ENCODE measurements around the gene RPH3AL. TPM values are rescaled to one million over a fixed set of nuclear protein-coding genes. Genes with fewer than 3 reads are reported as not detected.

RPH3AL gene
- total and polyA plus RNA-seq, 10 of the 15 experiments (the other 5 are each of a cell fraction or from before 2014, with no cell fraction given): 0.04 to 1.2 (median 0.47) TPM; not detected in 2

DNA sequence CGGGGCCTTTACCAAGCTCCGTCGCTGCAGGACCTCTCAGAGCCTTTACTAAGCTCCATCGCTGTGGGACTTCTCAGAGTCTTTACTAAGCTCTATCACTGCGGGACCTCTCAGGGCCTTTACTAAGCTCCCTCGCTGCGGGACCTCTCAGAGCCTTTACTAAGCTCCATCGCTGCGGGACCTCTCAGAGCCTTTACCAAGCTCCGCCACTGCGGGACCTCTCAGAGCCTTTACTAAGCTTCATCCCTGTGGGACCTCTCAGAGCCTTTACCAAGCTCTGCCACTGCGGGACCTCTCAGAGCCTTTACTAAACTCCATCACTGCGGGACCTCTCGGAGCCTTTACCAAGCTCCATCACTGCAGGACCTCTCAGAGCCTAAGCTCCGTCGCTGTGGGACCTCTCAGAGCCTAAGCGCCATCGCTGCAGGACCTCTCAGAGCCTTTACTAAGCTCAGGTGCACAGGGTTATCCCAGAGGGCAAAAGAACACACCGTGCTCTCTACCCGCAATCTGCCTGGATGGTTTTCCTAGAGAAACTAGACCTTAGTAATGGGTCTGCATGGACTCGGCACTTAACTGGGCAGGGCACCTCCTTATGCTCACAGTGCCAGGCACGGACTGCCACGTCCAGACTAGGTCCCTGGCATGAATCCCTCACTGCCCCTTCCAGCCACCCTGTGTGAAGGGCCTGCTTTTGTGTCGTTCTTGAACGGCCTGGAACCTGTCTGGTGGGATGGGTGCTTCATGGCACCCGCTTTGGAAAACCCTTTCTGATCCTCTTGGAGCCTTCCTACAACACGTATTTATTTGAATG is 101.9 kb downstream of the RPH3AL start:
- BruUV-seq (replicated peaks): no TSS peak
- no peak for ATAC-seq
- no peak for TF ChIP-seq CBFB (IDR thresholded peaks at IDR 0.05; ENCODE audit: low read depth)
- TF ChIP-seq SP1 (IDR thresholded peaks at IDR 0.05; ENCODE audit: low read depth, low read length): no peak
- TF ChIP-seq FOXM1 (IDR thresholded peaks at IDR 0.05; ENCODE audit: low read depth, low read length): no peak
- TF ChIP-seq CREB1 (IDR thresholded peaks at IDR 0.05; ENCODE audit: low read depth): no peak
- no peak for TF ChIP-seq EED (IDR thresholded peaks at IDR 0.05; ENCODE audit: low read depth)
- no peak for TF ChIP-seq GABPA (IDR thresholded peaks at IDR 0.05; ENCODE audit: low read depth)
- TF ChIP-seq SPI1 (IDR thresholded peaks at IDR 0.05; ENCODE audit: borderline replicate concordance, insufficient read depth, low read depth, low read length): no peak
- TF ChIP-seq, protein P1, sequence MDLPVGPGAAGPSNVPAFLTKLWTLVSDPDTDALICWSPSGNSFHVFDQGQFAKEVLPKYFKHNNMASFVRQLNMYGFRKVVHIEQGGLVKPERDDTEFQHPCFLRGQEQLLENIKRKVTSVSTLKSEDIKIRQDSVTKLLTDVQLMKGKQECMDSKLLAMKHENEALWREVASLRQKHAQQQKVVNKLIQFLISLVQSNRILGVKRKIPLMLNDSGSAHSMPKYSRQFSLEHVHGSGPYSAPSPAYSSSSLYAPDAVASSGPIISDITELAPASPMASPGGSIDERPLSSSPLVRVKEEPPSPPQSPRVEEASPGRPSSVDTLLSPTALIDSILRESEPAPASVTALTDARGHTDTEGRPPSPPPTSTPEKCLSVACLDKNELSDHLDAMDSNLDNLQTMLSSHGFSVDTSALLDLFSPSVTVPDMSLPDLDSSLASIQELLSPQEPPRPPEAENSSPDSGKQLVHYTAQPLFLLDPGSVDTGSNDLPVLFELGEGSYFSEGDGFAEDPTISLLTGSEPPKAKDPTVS (IDR thresholded peaks at IDR 0.05; ENCODE audit: low read depth, low read length): no peak
- no peak for TF ChIP-seq HCFC1 (IDR thresholded peaks at IDR 0.05; ENCODE audit: low read length)
- TF ChIP-seq RBBP5 (conservative IDR thresholded peaks at IDR 0.05): no peak
- Histone ChIP-seq H3K27me3 (replicated peaks in 1 of 2; ENCODE audit: control insufficient read depth in 2 of 2, insufficient read depth in 2 of 2, low read length in 1 of 2) (no peaks in the 10 kb centered on the region), H3K4me1 (ENCODE audit: control insufficient read depth, insufficient read depth, low read length) (no peaks in the 10 kb centered on the region), H3K4me3 (no peak overlapping the region), H3K9ac (ENCODE audit: control insufficient read depth, insufficient read depth, low read length) (no peak overlapping the region), H3K9me3 (replicated peaks; ENCODE audit: control insufficient read depth, insufficient read depth, low read length) (no peaks in the 10 kb centered on the region), H3K79me2 (ENCODE audit: control insufficient read depth, insufficient read depth, low read length) (no peaks in the 10 kb centered on the region), H3K4me2 (ENCODE audit: control insufficient read depth, insufficient read depth) (no peak overlapping the region), H2AFZ (ENCODE audit: control insufficient read depth, low read depth, low read length) (no peak overlapping the region), H4K20me1 (ENCODE audit: control insufficient read depth, insufficient read depth) (no peaks in the 10 kb centered on the region), H3K36me3 (ENCODE audit: control insufficient read depth in 2 of 2, insufficient read depth in 2 of 2, low read length in 1 of 2) (no peaks in the 10 kb centered on the region), H3K27ac (ENCODE audit: control insufficient read depth, insufficient read depth) (no peak overlapping the region)
- POLR2A ChIA-PET: no interaction called here
- SMC1A ChIA-PET (ENCODE audit: uncharacterized antibody, unreplicated experiment): interaction anchor here (1.4 kb wide), 1 partner anchor 9 kb away, joined by 5 read pairs; no protein-coding TSS in a partner anchor
- no peak for FAIRE-seq
- in situ Hi-C loops (cut with MboI): no loop called here
- 68% methylated on average over 27 of the region's 27 CpGs for WGBS (ENCODE audit: insufficient coverage, insufficient replicate concordance, low lambda C conversion rate, missing lambda C conversion rate)
- intact Hi-C loops (cut with micrococcal nuclease; ENCODE audit: unreplicated experiment): no loop called here
- RAD21 ChIA-PET (ENCODE audit: unreplicated experiment): no interaction called here
- DNase-seq (ENCODE audit: low read depth, low spot score): no peak
- CTCF ChIA-PET: interaction anchor here (0.7 kb wide), 1 partner anchor 915 kb away, joined by 3 read pairs; no protein-coding TSS in a partner anchor
